GM18868 (cell line): ENCODE data around the gene RASL10B.
A peak's percentile ranks its signal among the peaks of the same experiment; 100 is the strongest.

Experiments
- ATAC-seq: cut with Tn5 transposase; IDR thresholded peaks from one replicate; pipeline ENCODE4 v1.9.1; 2021; ENCODE audit warnings: mild to moderate bottlenecking, moderate library complexity; ENCODE audit not compliant: unreplicated experiment

Gene RASL10B

DNA sequence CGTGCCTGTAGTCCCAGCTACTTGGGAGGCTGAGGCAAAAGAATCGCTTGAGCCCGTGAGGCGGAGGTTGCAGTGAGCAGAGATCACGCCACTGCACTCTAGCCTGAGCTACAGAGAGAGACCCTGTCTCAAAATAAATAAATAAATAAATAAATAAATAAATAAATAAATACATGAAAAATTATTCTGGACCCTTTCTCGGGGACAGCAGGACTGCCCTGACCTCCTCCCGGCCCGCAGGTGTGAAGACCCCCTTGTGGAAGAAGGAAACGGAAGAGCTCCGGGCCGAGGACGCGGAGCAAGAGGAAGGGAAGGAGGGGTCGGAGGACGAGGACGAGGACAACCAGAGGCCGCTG, 32.3 kb downstream of the RASL10B start:
- no peak for ATAC-seq

DNA sequence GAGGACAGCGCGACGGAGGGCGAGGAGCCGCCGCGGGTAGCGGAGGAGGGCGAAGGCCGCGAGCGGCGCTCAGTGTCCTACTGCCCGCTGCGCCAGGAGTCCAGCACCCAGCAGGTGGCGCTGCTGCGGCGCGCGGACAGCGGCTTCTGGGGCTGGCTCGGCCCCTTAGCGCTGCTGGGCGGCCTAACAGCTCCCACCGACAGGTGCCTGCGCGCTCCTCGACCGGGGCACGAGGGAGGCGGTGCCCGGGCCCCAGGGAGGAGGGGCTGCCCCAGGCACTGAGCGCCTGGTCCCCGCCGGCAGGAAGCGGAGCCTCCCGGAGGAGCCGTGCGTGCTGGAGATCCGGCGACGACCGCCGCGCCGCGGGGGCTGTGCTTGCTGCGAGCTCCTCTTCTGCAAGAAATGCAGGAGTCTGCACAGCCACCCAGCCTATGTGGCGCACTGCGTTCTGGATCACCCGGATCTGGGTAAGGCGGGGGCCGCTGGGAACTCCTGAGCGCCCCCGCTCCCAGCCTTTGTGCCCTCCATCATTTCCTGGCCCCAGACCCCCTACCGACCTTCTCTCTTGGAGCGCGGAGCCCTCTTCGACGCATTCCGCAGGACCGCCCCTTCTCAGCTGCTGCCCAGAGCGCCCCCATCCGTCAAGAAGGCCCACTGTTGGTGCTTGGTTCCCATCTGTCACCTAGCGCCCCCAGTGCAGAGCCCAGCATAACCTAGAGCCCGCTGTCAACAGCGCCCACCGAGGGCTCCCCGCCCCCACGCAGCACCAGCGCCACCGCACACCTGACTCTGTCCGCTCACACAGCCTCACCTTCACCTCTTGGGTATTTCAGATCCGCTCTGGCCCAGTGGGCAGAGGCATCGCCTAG, 32.9 kb downstream of the RASL10B start:
- peak; percentile 82 for ATAC-seq

GRCh38 chr17:35765086-35765710, 33.8 kb downstream of the RASL10B start:
- no peak for ATAC-seq

- ATAC-seq: no peak
Observed at GRCh38 chr17:35765756-35766488, 34.5 kb downstream of the RASL10B start.

DNA sequence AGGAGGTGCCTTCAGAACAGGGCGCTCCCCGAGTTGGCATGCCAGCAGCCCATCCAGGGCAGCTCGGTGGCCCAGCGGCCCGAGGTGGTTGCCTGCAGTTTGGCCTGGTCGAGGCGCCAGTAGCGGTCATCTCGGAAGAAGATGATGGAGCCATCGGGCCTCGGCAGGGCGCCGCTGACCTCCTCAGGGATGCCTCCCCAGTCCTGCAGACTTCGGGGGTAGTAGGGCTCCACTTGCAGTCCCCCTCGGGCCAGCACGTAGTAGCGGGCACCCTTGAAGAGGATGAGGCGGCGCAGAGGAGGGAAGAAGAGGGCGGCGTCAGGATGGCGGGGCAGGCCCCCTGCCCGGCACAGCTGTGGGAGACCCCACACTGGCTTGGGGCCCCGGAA, 35.0 kb downstream of the RASL10B start:
- ATAC-seq: no peak

DNA sequence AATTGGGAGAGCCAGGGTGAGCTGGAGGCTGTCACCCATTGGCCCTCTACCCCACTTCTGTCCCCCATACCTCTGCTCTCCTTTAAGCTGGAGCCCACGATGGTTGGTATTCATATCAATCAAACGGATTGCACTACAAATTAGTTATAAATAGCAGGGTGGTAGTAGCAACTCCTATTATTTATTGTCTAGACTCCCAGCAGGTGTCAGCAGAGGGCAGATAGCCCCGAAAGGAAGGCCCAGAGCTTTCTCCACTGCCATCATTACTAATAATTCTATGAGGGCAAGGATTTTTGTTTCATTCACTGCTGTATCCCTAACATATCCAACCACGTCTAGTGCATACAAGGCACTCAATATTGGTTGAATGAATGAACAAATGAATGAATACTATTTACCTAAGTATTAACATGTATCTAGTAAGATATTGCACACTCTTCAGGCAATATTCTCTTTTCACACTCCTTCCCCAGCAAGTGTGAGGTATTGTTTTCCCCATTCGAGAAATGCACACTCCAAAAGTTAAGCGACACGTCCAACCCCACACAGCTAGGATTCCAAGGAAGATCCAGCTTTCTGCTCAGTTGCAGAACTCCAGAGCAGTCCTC, 35.6 kb downstream of the RASL10B start:
- no peak for ATAC-seq

- no peak for ATAC-seq
Observed at GRCh38 chr17:35768797-35769196, 37.4 kb downstream of the RASL10B start.

- ATAC-seq: no peak
Observed at GRCh38 chr17:35769895-35770486, 38.6 kb downstream of the RASL10B start.

GRCh38 chr17:35773129-35773528, 41.7 kb downstream of the RASL10B start:
- no peak for ATAC-seq

GRCh38 chr17:35773679-35774425, 42.4 kb downstream of the RASL10B start:
- no peak for ATAC-seq

DNA sequence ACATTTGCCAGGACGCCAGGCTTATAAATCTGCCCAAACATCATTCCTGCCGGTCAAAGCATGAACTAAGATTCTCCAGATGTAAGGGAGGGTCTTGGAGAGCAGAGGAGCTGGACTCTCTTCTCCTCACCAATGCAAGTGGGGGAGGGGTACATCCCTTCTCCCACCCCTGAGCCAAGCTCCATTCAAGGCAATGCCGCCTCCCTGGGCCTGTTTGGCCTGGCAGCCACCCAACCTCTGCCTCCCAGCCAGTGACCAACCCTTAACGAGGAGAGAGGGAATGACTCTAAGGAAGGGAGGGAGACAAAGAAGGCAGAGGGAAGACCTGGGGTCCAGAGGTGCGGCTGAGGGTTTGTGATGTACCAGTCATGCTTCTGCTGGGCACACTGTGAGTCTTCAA, 43.1 kb downstream of the RASL10B start:
- no peak for ATAC-seq

GRCh38 chr17:35775039-35775438, 43.6 kb downstream of the RASL10B start:
- no peak for ATAC-seq

GRCh38 chr17:35775583-35775982, 44.1 kb downstream of the RASL10B start:
- no peak for ATAC-seq

DNA sequence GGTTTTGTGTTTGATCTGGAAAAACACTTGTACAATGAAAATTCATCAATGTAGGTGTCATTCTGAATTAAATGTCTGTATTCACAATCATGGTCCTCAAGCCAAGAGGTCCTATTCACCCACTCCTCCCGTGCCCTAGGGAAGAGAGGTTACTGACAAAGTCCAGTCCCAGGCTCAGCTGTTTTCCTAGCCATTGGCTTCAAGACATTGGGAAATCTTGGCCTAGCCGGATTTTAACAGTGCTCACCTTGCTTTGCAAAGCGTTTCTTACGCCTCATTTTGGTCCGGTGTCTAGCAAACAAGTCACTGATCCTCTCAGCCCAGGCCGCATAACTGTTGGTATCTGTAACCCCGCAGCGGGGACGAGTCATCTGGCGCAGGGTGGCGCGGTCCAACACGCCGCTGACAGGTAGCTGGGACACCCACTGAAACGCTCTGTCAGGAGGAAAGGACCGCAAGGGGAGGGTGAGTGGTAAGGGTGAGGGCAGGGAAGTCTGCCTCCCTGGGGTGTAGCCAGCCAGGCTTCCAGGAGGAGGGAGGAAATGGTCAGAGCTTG, 47.3 kb downstream of the RASL10B start:
- ATAC-seq: no peak

DNA sequence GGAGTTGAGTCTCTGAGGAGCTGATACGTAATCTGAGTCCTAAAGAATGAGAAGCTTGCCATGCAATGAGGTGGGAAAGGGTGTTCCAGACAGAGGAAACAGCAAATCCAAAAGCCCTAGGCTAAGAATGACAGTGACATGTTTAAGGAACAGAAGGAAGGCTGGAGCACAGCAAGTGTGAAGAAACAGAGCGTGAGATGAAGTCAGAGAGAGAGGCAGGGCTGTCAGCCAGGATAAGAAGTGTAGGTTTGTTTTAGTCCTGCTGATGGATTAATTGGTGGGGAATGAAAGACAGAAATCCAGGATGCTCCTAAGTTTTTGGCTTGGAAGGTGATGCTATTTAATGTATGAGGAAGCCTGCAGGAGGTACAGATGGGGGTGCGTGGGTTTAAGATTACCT, 49.5 kb downstream of the RASL10B start:
- no peak for ATAC-seq

GRCh38 chr17:35784895-35785294, 53.5 kb downstream of the RASL10B start:
- no peak for ATAC-seq

DNA sequence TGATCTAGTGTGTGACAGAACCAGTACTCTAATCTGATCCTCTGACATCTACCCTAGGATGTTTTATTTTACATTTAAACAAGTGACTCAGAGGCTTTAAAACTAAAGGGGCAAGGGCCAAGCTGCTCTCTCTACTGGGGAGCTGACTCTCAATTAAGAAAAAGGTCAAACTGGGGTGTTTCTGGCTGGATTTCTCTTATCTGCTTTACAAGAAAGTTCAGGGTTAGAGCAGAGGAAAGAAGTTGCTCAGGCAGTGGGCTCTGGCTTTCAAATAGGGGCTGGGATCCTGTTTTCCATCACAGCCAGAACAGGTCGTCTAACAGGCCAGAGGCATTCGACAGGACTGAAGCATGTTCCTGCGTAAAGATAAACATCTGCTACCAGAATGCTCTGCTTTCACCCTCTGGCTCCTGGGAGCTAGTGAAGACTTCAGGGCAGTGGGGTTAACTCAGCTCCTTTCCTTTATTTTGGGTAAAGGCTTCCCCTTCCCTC, 55.5 kb downstream of the RASL10B start:
- ATAC-seq: no peak

DNA sequence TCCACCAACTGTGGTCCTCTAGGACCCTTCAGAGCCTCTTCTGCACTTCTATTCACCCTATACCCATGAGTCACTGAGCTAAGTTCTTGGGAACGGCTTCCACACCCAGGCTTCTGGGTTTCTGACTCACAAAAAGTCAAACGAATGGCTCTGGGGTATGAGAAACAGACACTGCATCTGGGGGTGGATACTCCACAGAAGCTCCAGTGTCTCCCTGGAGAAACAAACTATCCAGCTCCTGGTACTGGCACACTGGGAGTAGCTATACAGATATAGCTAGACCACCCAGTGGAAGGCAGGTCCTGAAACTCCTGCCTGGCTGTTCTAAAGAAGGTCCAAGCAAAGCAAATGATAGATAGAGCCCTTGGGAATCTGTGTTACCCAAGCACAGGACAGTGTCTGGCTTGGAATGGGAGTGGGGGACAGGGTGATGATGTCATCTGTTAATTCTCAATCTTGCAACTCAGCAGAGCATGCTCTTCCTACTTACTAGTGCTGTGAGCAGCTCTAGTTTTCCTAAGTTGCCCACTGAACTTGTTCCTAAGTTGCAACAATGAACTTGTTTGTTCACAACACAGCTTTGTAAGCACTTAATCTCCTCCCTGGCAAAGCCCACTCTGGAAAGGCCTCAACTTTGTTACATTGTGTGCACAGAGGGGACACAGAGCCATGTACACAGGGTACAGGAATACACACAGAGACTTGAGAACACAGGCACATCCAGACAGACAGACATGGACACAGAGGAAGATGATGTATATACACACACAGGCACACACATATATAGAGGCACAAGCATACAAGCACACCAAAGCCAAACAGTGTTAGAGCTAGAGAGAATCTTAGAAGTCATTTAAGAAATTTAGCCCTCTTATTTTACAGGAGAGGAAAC, 57.3 kb downstream of the RASL10B start:
- ATAC-seq: no peak

DNA sequence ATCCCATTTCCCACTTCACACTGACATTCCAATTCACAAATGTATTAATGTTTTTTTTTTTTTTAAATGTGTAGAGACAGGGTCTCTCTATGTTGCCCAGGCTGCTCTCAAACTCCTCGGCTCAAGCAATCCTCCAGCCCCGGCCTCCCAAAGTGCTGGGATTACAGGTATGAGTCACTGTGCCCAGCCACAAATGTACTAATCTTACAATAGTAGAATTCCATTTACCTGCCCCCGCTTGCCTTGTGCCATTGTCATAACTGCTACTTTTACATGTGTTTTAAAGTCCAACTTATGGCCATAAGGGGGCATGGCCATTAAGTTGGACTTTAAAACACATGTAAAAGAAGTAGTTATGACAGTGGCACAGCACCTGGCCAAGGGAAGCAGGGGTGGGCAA, 59.4 kb downstream of the RASL10B start:
- no peak for ATAC-seq
